NOMO-1 treated with DMSO at 0.1 percent for 48 hours (cell line): ENCODE data around the gene DSPP.
"Not testable (repeated sequence)": the region's sequence is repeated elsewhere in the genome, so short reads cannot be mapped to it uniquely, and the experiment has no call there.

Experiments
- DNase-seq: peaks from one replicate; lab custom pipeline; 2025; ENCODE audit not compliant: unreplicated experiment; lab: John Stamatoyannopoulos, UW

Gene DSPP

GRCh38 chr4:87608229-87608628, at the start of gene DSPP:
Gene DSPP (plus strand): TSS chr4:87608529. CDS start chr4:87610909, 2,380 bp downstream.
- DNase-seq = no peak

GRCh38 chr4:87559090-87559837, 49.1 kb upstream of the DSPP start:
- DNase-seq = peak; percentile 84

GRCh38 chr4:87560802-87561201, 47.5 kb upstream of the DSPP start:
- DNase-seq = no peak

GRCh38 chr4:87565746-87566145, 42.6 kb upstream of the DSPP start:
- no peak for DNase-seq

GRCh38 chr4:87566276-87566675, 42.1 kb upstream of the DSPP start:
- DNase-seq = no peak

GRCh38 chr4:87567191-87567590, 41.1 kb upstream of the DSPP start:
- DNase-seq = no peak

- no peak for DNase-seq
These were observed 38.0 kb upstream of the DSPP start for GRCh38 chr4:87570290-87570805.

- DNase-seq = not testable (repeated sequence)
These were observed 34.0 kb upstream of the DSPP start for GRCh38 chr4:87574376-87574775.

GRCh38 chr4:87574996-87575395, 33.3 kb upstream of the DSPP start:
- DNase-seq = no peak

GRCh38 chr4:87575408-87575807, 32.9 kb upstream of the DSPP start:
- no peak for DNase-seq

GRCh38 chr4:87575983-87576382, 32.3 kb upstream of the DSPP start:
- DNase-seq = no peak

GRCh38 chr4:87579478-87579877, 28.9 kb upstream of the DSPP start:
- DNase-seq = no peak

GRCh38 chr4:87580057-87580456, 28.3 kb upstream of the DSPP start:
- DNase-seq = no peak

- DNase-seq = no peak
These were observed 24.0 kb upstream of the DSPP start for GRCh38 chr4:87584222-87584908.

GRCh38 chr4:87589531-87589930, 18.8 kb upstream of the DSPP start:
- no peak for DNase-seq

- DNase-seq = no peak
These were observed 16.2 kb upstream of the DSPP start for GRCh38 chr4:87592124-87592523.

GRCh38 chr4:87601361-87601760, 7.0 kb upstream of the DSPP start:
- DNase-seq = peak; percentile 72

GRCh38 chr4:87614292-87614890, 6.1 kb downstream of the DSPP start:
- no peak for DNase-seq

- no peak for DNase-seq
These were observed 7.9 kb downstream of the DSPP start for GRCh38 chr4:87616268-87616667.

- no peak for DNase-seq
These were observed 11.8 kb downstream of the DSPP start for GRCh38 chr4:87620086-87620485.

- DNase-seq = no peak
These were observed 12.2 kb downstream of the DSPP start for GRCh38 chr4:87620491-87620890.

- no peak for DNase-seq
These were observed 14.0 kb downstream of the DSPP start for GRCh38 chr4:87622303-87622702.
